Mammary epithelial cell (primary cell): ENCODE measurements around the gene ANKS6.

Experiments
- CTCF ChIP-seq, 2 donors: IDR thresholded peaks in 1 of 2; conservative IDR thresholded peaks in 1 of 2; 2 replicates each; pipeline ENCODE4 v1.5.1; 2011 to 2012; ENCODE audit warnings: inconsistent platforms in 2 of 2, low read length in 2 of 2, mild to moderate bottlenecking in 2 of 2, control low read depth in 1 of 2, low read depth in 1 of 2; ENCODE audit not compliant: insufficient read depth in 1 of 2; ENCODE audit errors: extremely low read depth in 1 of 2
- EZH2 ChIP-seq: IDR thresholded peaks from 2 replicates; pipeline ENCODE4 v1.6.1; 2012; ENCODE audit warnings: low read length, inconsistent platforms, borderline replicate concordance

DNA sequence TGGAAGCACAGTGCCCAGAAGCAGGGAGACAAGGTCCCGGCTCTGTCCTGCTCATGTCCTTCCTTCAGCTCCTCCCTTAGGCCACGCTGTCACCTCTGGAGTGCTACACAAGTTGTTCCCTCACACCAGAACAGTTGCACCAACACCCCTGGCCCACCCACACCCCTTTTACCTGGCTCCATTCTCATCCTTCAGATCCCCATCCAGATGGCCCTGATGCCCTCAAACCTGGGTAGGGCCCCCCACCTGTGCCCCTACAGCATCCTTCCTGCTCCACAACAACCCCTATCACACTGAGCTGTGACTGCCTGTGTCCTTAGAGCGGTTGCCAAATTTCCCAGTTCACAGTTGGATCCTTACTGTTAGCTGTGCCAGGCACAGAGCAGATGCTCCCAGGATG, 29.2 kb downstream of the ANKS6 start:
- TF ChIP-seq EZH2, result no peak
- no peak for TF ChIP-seq CTCF (conservative IDR thresholded peaks at IDR 0.05 in 1 of 2, IDR thresholded peaks at IDR 0.05 in 1 of 2; ENCODE audit: extremely low read depth in 1 of 2, insufficient read depth in 1 of 2, low read depth in 1 of 2, low read length in 2 of 2)
